HCT116 (cell line): ENCODE data around the gene GPR65.

Source experiments
- CTCF ChIP-seq, 3 experiments: fragments of 200-600 bp in 1 of 3; sonication (generic) in 1 of 3; IDR thresholded peaks in 2 of 3; conservative IDR thresholded peaks in 1 of 3; 2 replicates each; pipeline ENCODE4 v1.5.1; 2012 to 2017; ENCODE audit warnings: low read depth in 2 of 3, low read length in 2 of 3, antibody characterized with exemption in 1 of 3, borderline replicate concordance in 1 of 3, control low read depth in 1 of 3, mild to moderate bottlenecking in 1 of 3, mixed read lengths in 1 of 3, mixed run types in 1 of 3, moderate library complexity in 1 of 3; ENCODE audit not compliant: insufficient read depth in 1 of 3
- FOSL1 ChIP-seq: IDR thresholded peaks from 2 replicates; pipeline ENCODE4 v1.6.1; 2012; ENCODE audit warnings: low read depth
- POLR2A ChIP-seq: IDR thresholded peaks from 2 replicates; pipeline ENCODE4 v1.7.0; 2011; ENCODE audit warnings: borderline replicate concordance; ENCODE audit not compliant: insufficient read depth, insufficient read length; ENCODE audit errors: extremely low read depth
- REST ChIP-seq: IDR thresholded peaks from 2 replicates; pipeline ENCODE4 v1.6.1; 2012; ENCODE audit warnings: low read depth

- no peak for TF ChIP-seq REST
- no peak for TF ChIP-seq CTCF (IDR thresholded peaks at IDR 0.05 in 2 of 3, conservative IDR thresholded peaks at IDR 0.05 in 1 of 3; ENCODE audit: borderline replicate concordance in 1 of 3, insufficient read depth in 1 of 3, low read depth in 2 of 3, low read length in 2 of 3)
- TF ChIP-seq POLR2A: no peak
- TF ChIP-seq FOSL1: no peak
These were observed 58.9 kb downstream of the GPR65 start for GRCh38 chr14:88063811-88064210.
